TTC549 (cell line): Measurements from ENCODE around the gene DNAJC11.
"Not testable (repeated sequence)": the region's sequence is repeated elsewhere in the genome, so short reads cannot be mapped to it uniquely, and the experiment has no call there.

Experiments used
- FAIRE-seq: peaks from 2 replicates; lab custom pipeline; 2012; peaks lifted over from hg19 to GRCh38; lab: Jason Lieb, UNC

Gene DNAJC11

GRCh38 chr1:6623269-6623965 lies 78.2 kb downstream of the DNAJC11 start:
- FAIRE-seq = no peak

- no peak for FAIRE-seq
Observed at GRCh38 chr1:6622396-6623152, 79.0 kb downstream of the DNAJC11 start.

- FAIRE-seq = no peak
Observed at GRCh38 chr1:6621429-6622391, 79.9 kb downstream of the DNAJC11 start.

GRCh38 chr1:6619045-6619444 lies 82.6 kb downstream of the DNAJC11 start:
- no peak for FAIRE-seq

GRCh38 chr1:6614929-6615785 lies 86.5 kb downstream of the DNAJC11 start:
- FAIRE-seq = no peak

GRCh38 chr1:6614019-6614928 lies 87.3 kb downstream of the DNAJC11 start:
- FAIRE-seq = no peak

GRCh38 chr1:6613361-6614018 lies 88.1 kb downstream of the DNAJC11 start, which contains the start of gene PHF13:
TSS of gene PHF13 (plus strand) at chr1:6613731. CDS start at chr1:6614067, 336 bp downstream.
- FAIRE-seq = no peak

- no peak for FAIRE-seq
Observed at GRCh38 chr1:6612641-6613360, 88.8 kb downstream of the DNAJC11 start.

GRCh38 chr1:6603915-6604558 lies 97.6 kb downstream of the DNAJC11 start:
- FAIRE-seq = no peak

GRCh38 chr1:6603238-6603914 lies 98.2 kb downstream of the DNAJC11 start:
- no peak for FAIRE-seq

- no peak for FAIRE-seq
Observed at GRCh38 chr1:6602669-6603237, 98.9 kb downstream of the DNAJC11 start, which contains the start of gene KLHL21. TSS of gene KLHL21 (minus strand) at chr1:6602869. CDS start at chr1:6602817, 52 bp downstream.

GRCh38 chr1:6601923-6602668 lies 99.5 kb downstream of the DNAJC11 start:
- FAIRE-seq = no peak

GRCh38 chr1:6601049-6601922 lies 100.3 kb downstream of the DNAJC11 start:
- FAIRE-seq = no peak

- FAIRE-seq = no peak
Observed at GRCh38 chr1:6600410-6601048, 101.1 kb downstream of the DNAJC11 start.

GRCh38 chr1:6599991-6600390 lies 101.6 kb downstream of the DNAJC11 start:
- not testable (repeated sequence) for FAIRE-seq
